HepG2 (cell line): Measurements from ENCODE around the gene SWI5.

Experiments used
- POLR2AphosphoS5 ChIP-seq: IDR thresholded peaks from 2 replicates; pipeline ENCODE4 v1.6.1; 2012; ENCODE audit warnings: low read depth, low read length
- RFX5 ChIP-seq: IDR thresholded peaks from 2 replicates; pipeline ENCODE4 v1.6.1; 2011; ENCODE audit warnings: low read depth, low read length, improper control_type of control experiment
- SNRNP70 ChIP-seq: fragments of 200-400 bp; formaldehyde crosslinking; IDR thresholded peaks from 2 replicates; pipeline ENCODE4 v1.6.1; 2017; ENCODE audit warnings: mild to moderate bottlenecking, low read depth, low read length, moderate library complexity
- ZNF569 ChIP-seq: sonication (generic); formaldehyde crosslinking; IDR thresholded peaks from 2 replicates; pipeline ENCODE4 v1.5.0; 2020; ENCODE audit warnings: mild to moderate bottlenecking, missing genetic modification reagents, moderate library complexity, borderline replicate concordance
- ZNF891 ChIP-seq: sonication (generic); formaldehyde crosslinking; IDR thresholded peaks from 2 replicates; pipeline ENCODE4 v1.5.0; 2020; ENCODE audit warnings: mild to moderate bottlenecking, missing genetic modification reagents

- no peak for TF ChIP-seq POLR2AphosphoS5
- TF ChIP-seq RFX5: no peak
- TF ChIP-seq SNRNP70: no peak
- no peak for TF ChIP-seq ZNF569 (CRISPR knock-in tag)
- no peak for TF ChIP-seq ZNF891 (CRISPR knock-in tag)
These were observed 6.4 kb downstream of the SWI5 start for GRCh38 chr9:128282500-128282899.
